MCF 10A (cell line): ENCODE results near the gene PBX3. TPM values are rescaled to one million over a fixed set of nuclear protein-coding genes. Genes with fewer than 3 reads are reported as not detected.

Experiments
- BruUV-seq: library from RNA; stranded (reverse); fragments of 400-500 nt; replicated peaks from 2 replicates; lab custom pipeline; 2021; lab: Mats Ljungman, UMichigan
- CTCF ChIA-PET: fragments of 300-600 bp; sonication (Branson Sonifier 250); formaldehyde crosslinking; extraction: SDS; loops from one replicate; lab custom pipeline; 2021; ENCODE audit warnings: antibody characterized with exemption, inconsistent platforms; lab: Yijun Ruan, JAX
- POLR2A ChIA-PET: fragments of 300-600, 350-650 bp; sonication (Branson Sonifier 250); formaldehyde crosslinking; extraction: SDS; loops from one replicate; lab custom pipeline; 2020; ENCODE audit warnings: antibody characterized with exemption, inconsistent platforms; lab: Yijun Ruan, JAX
- DNase-seq: peaks from one replicate; pipeline ENCODE4 v3.0.0-alpha.2; 2018; ENCODE audit not compliant: unreplicated experiment
- H3K27ac Mint-ChIP-seq: one replicate; pipeline ENCODE4 v1.8.0; 2022; ENCODE audit warnings: mild to moderate bottlenecking, low read depth, mixed read lengths; ENCODE audit not compliant: unreplicated experiment
- H3K27me3 Mint-ChIP-seq: one replicate; pipeline ENCODE4 v1.8.0; 2022; ENCODE audit warnings: mixed read lengths; ENCODE audit not compliant: insufficient read depth, unreplicated experiment
- H3K36me3 Mint-ChIP-seq: one replicate; pipeline ENCODE4 v1.8.0; 2022; ENCODE audit warnings: mild to moderate bottlenecking, moderate library complexity, mixed read lengths; ENCODE audit not compliant: insufficient read depth, unreplicated experiment
- H3K4me1 Mint-ChIP-seq: one replicate; pipeline ENCODE4 v1.8.0; 2022; ENCODE audit warnings: mixed read lengths; ENCODE audit not compliant: insufficient read depth, unreplicated experiment
- H3K4me3 Mint-ChIP-seq: one replicate; pipeline ENCODE4 v1.8.0; 2022; ENCODE audit warnings: mild to moderate bottlenecking, moderate library complexity, mixed read lengths; ENCODE audit not compliant: unreplicated experiment
- H3K9me3 Mint-ChIP-seq: one replicate; pipeline ENCODE4 v1.8.0; 2022; ENCODE audit warnings: mixed read lengths; ENCODE audit not compliant: unreplicated experiment
- intact Hi-C: fragments of 100-400 bp; cut with micrococcal nuclease; formaldehyde crosslinking; loops from 2 replicates; pipeline ENCODE4 v1.14.1; 2022
- total RNA-seq: library from RNA; stranded (reverse); gene quantifications from 2 replicates; pipeline ENCODE4 v1.2.3, GENCODE V29; 2022
- TF ChIP-seq, protein P1 (sequence below): fragments of 200-600 bp; IDR thresholded peaks from one replicate; pipeline ENCODE4 v1.8.0; 2022; ENCODE audit warnings: antibody characterized with exemption, mild to moderate bottlenecking; ENCODE audit not compliant: unreplicated experiment

PBX3 gene
- total RNA-seq, 1 experiment from 2014 or later = 17.5 TPM

DNA sequence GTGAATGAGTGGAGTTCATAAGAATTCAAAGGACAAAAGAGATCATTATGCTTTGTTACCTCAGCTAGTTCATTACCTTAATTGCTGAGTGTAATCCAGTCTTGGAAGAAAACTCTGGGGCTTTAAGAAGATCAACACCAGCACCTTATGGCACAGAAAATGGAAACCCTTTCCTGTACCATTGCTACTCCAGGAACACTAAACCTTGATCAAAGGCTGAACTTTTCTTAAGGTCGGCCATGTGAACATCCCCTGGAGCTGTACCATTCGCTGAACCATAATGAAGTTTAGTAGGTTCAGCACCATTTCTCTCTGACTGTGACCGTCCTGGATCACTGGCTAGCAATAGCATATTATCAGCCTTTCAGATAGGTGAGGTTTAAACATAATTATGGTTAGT lies 97.4 kb downstream of the PBX3 start:
- Mint-ChIP-seq H3K9me3 (peaks cover 5% of the 10 kb centered on the region), H3K27me3 (no peaks in the 10 kb centered on the region), H3K27ac (no peak overlapping the region), H3K36me3 (no peaks in the 10 kb centered on the region), H3K4me3 (no peak overlapping the region), H3K4me1 (peaks cover 10% of the 10 kb centered on the region)
- BruUV-seq = no TSS peak
- ChIA-PET CTCF (interaction anchor here (1.1 kb wide), 1 partner anchor 14 kb away, joined by 3 read pairs; no protein-coding TSS in a partner anchor), POLR2A (interaction anchor here (0.7 to 1.5 kb wide), 4 partner anchors 8 to 72 kb away, joined by 3 to 7 read pairs (median 4); no protein-coding TSS in a partner anchor)
- DNase-seq = no peak
- TF ChIP-seq, protein P1, sequence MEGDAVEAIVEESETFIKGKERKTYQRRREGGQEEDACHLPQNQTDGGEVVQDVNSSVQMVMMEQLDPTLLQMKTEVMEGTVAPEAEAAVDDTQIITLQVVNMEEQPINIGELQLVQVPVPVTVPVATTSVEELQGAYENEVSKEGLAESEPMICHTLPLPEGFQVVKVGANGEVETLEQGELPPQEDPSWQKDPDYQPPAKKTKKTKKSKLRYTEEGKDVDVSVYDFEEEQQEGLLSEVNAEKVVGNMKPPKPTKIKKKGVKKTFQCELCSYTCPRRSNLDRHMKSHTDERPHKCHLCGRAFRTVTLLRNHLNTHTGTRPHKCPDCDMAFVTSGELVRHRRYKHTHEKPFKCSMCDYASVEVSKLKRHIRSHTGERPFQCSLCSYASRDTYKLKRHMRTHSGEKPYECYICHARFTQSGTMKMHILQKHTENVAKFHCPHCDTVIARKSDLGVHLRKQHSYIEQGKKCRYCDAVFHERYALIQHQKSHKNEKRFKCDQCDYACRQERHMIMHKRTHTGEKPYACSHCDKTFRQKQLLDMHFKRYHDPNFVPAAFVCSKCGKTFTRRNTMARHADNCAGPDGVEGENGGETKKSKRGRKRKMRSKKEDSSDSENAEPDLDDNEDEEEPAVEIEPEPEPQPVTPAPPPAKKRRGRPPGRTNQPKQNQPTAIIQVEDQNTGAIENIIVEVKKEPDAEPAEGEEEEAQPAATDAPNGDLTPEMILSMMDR = no peak
- intact Hi-C loops = no loop called here

DNA sequence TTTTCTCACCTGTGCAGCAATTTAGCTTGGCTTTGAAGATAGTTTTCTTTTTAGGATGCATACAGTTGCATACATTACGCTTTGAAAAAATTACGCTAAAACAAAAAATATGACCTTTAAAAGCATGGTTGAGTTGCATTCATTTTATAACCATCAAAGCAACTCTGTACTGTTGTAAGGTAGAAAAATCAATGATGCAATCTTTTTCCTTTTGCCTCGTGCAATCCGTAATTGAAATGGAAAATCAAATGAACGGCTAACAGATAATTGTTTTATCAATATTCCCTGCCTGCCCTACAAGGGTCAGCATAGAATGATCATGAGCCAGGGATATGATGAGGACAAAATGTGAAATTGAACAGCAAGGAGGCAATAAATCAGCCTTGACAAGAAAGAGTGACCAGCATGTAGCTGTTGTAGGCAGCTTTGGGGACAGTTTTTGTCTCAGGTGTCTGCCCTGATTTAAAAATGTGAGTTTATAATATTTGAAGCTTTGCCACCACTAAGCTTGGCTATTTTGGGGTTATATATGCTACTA lies 98.2 kb downstream of the PBX3 start:
- Mint-ChIP-seq H3K4me1 (peaks cover 10% of the 10 kb centered on the region), H3K4me3 (no peak overlapping the region), H3K9me3 (peaks cover 5% of the 10 kb centered on the region), H3K27me3 (no peaks in the 10 kb centered on the region), H3K36me3 (no peaks in the 10 kb centered on the region), H3K27ac (no peak overlapping the region)
- no peak for DNase-seq
- CTCF ChIA-PET = interaction anchor here (0.6 to 1.1 kb wide), 4 partner anchors 14 to 363 kb away, joined by 3 to 7 read pairs (median 4); no protein-coding TSS in a partner anchor
- TF ChIP-seq, protein P1 = no peak
- intact Hi-C loops = no loop called here
- POLR2A ChIA-PET = interaction anchor here (0.6 to 1.4 kb wide), 5 partner anchors 9 to 55 kb away, joined by 3 to 6 read pairs (median 4); no protein-coding TSS in a partner anchor
- no TSS peak for BruUV-seq

DNA sequence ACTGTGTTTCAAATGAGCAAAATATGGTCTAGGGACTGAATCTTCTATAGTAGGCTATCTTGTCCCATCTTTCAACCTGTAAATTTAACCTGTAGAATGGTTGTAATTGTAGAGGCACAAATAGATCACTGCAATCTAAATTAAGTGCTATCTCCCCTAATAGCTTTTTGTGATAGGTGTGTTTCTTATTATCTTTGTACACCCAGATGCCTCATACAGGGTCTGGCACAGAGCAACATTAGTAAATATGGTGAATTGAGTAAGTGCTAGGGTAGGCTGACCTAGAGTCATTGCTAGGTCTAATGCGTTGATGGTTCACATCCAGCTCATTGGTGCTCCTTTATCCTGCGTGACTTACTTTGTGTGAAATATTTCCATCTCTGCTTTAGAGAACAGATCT lies 100.6 kb downstream of the PBX3 start:
- BruUV-seq = no TSS peak
- DNase-seq = no peak
- Mint-ChIP-seq H3K4me1 (peaks cover 16% of the 10 kb centered on the region), H3K27ac (no peak overlapping the region), H3K9me3 (peaks cover 5% of the 10 kb centered on the region), H3K36me3 (no peaks in the 10 kb centered on the region), H3K27me3 (no peaks in the 10 kb centered on the region), H3K4me3 (no peak overlapping the region)
- intact Hi-C loops = no loop called here
- ChIA-PET POLR2A (no interaction called here), CTCF (no interaction called here)
- TF ChIP-seq, protein P1 = no peak

DNA sequence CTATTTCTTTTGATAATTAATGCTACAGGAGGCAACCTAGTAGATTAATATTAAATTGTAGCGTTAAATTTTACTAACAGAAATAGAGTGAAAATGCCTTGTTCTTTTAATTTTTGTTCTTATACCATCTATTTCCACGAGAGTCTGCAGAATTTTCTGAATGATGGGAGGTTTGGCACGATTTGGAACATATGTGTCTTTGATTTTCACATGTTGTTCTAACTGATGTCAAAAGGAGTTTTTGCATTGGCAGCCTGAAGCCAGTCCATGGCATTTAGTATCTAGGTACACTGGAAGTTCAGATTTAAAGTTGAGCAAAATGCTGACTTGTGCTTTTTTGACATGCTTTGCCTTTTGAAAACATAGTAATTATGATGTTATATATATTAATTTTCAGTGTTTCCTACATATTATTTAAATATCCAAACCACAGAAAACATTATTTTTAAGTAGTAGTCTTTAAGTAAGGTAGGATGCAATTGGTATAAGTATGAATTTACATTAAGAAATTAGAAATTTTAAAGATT lies 103.0 kb downstream of the PBX3 start:
- no peak overlapping the region for H3K27ac Mint-ChIP-seq
- H3K36me3 Mint-ChIP-seq = no peaks in the 10 kb centered on the region
- intact Hi-C loops = no loop called here
- H3K4me1 Mint-ChIP-seq = peaks cover 9% of the 10 kb centered on the region
- peaks cover 5% of the 10 kb centered on the region for H3K9me3 Mint-ChIP-seq
- no peaks in the 10 kb centered on the region for H3K27me3 Mint-ChIP-seq
- BruUV-seq = no TSS peak
- no peak for DNase-seq
- ChIA-PET CTCF (interaction anchor here (0.5 to 1.0 kb wide), 3 partner anchors 11 to 32 kb away, joined by 3 read pairs; no protein-coding TSS in a partner anchor), POLR2A (interaction anchor here (0.9 kb wide), 1 partner anchor 8 kb away, joined by 3 read pairs; no protein-coding TSS in a partner anchor)
- TF ChIP-seq, protein P1 = no peak
- H3K4me3 Mint-ChIP-seq = no peak overlapping the region
